Parathyroid adenoma (tissue), 2 donors: ENCODE results near the gene SLC8B1.

Experiments used
- H2AFZ ChIP-seq: fragments of 300-600 bp; sonication (generic); one replicate; pipeline ENCODE4 v1.7.0; 2017; ENCODE audit warnings: antibody characterized with exemption, mild to moderate bottlenecking
- H3K27ac ChIP-seq: fragments of 300-600 bp; sonication (generic); one replicate; pipeline ENCODE4 v1.7.0; 2017
- H3K27me3 ChIP-seq: fragments of 300-600 bp; sonication (generic); one replicate; pipeline ENCODE4 v1.7.0; 2017; ENCODE audit warnings: low read length; ENCODE audit not compliant: control insufficient read depth, insufficient read depth
- H3K36me3 ChIP-seq: fragments of 300-600 bp; sonication (generic); one replicate; pipeline ENCODE4 v1.7.0; 2017; ENCODE audit warnings: low read length; ENCODE audit not compliant: control insufficient read depth, insufficient read depth
- H3K4me1 ChIP-seq: fragments of 300-600 bp; sonication (generic); one replicate; pipeline ENCODE4 v1.7.0; 2017; ENCODE audit warnings: control low read depth
- H3K4me2 ChIP-seq: fragments of 300-600 bp; sonication (generic); one replicate; pipeline ENCODE4 v1.7.0; 2017; ENCODE audit warnings: low read length
- H3K4me3 ChIP-seq: fragments of 300-600 bp; sonication (generic); one replicate; pipeline ENCODE4 v1.7.0; 2017; ENCODE audit warnings: low read depth, low read length
- H3K79me2 ChIP-seq: fragments of 300-600 bp; sonication (generic); one replicate; pipeline ENCODE4 v1.7.0; 2017; ENCODE audit warnings: control low read depth
- H3K9ac ChIP-seq: fragments of 300-600 bp; sonication (generic); one replicate; pipeline ENCODE4 v1.7.0; 2017; ENCODE audit warnings: mild to moderate bottlenecking
- H3K9me3 ChIP-seq: fragments of 300-600 bp; sonication (generic); one replicate; pipeline ENCODE4 v1.7.0; 2017; ENCODE audit warnings: low read length; ENCODE audit not compliant: control insufficient read depth
- CTCF ChIP-seq: fragments of 300-600 bp; sonication (generic); IDR thresholded peaks from one replicate; pipeline ENCODE4 v1.7.0; 2017; ENCODE audit warnings: antibody characterized with exemption, mild to moderate bottlenecking
- donor health status: primary hyperparathyroidism.

The SLC8B1 gene

DNA sequence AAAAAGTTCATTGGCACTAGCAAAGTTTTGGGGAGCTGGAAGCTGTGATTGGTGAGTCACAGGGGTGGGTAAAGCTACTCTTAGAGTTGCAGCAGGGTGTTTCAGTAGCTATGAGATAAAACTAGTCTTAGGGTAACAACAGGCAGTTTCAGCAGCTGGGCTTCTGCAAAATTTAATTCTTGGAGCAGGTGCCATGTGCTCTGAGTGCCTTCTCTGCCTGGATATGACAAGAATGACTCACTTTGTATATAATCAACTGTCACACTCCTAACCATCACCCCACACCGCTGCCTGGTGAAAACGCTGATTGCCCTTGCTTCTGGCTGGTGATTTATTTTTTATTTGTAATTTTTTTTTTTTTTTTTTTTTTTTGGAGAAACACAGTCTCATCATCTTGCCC, 13.0 kb upstream of the SLC8B1 start:
- no peaks in the 10 kb centered on the region for H3K36me3 ChIP-seq
- H3K4me1 ChIP-seq, result no peaks in the 10 kb centered on the region
- no peaks in the 10 kb centered on the region for H3K27me3 ChIP-seq
- H3K9me3 ChIP-seq, result no peaks in the 10 kb centered on the region
- no peak overlapping the region for H2AFZ ChIP-seq
- H3K27ac ChIP-seq, result no peak overlapping the region
- no peak overlapping the region for H3K9ac ChIP-seq
- no peaks in the 10 kb centered on the region for H3K79me2 ChIP-seq
- no peak overlapping the region for H3K4me2 ChIP-seq
- no peak for TF ChIP-seq CTCF
- H3K4me3 ChIP-seq, result no peak overlapping the region

DNA sequence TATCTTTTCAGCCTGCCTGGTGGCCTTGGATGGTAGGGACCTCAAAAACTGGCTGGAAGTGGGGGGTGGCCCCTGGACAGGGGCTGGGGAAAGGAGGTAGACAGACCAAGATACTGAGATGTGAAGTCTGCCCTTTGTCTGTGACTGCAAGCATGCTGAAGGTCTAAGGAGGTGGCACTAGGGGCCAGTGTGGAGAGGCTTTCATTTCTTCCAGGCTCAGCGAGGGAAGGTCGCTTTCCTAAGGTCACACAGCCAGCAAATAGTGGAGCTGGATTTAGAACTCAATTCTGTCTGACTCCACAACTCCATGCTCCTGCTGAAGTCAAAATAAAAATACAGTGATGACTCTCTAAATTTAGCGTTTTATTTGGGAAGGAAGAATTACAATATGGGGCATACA, 12.2 kb upstream of the SLC8B1 start:
- H3K9me3 ChIP-seq, result no peaks in the 10 kb centered on the region
- H2AFZ ChIP-seq, result no peak overlapping the region
- no peak overlapping the region for H3K4me2 ChIP-seq
- H3K79me2 ChIP-seq, result no peaks in the 10 kb centered on the region
- TF ChIP-seq CTCF, result no peak
- no peaks in the 10 kb centered on the region for H3K27me3 ChIP-seq
- H3K4me3 ChIP-seq, result no peak overlapping the region
- no peak overlapping the region for H3K9ac ChIP-seq
- no peaks in the 10 kb centered on the region for H3K4me1 ChIP-seq
- no peaks in the 10 kb centered on the region for H3K36me3 ChIP-seq
- no peak overlapping the region for H3K27ac ChIP-seq

DNA sequence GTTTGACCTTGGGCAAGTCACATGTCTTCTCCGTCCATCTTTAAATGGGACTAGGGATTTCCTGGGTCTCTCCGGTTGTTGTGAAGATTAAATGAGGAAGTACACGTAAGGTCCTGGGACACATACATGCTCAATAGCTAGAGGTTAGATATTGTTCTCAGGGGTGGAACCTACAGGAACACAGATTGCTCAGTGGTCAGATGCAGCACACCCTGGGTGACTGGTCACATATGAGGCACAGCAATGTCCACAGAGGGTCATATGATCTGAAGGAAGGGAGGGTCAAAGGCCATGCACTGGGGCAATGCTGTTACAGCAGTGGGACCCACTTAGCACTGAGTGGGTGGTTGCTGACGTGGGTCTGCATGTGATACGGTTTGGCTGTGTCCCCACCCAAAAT, 11.4 kb upstream of the SLC8B1 start:
- Histone ChIP-seq H3K4me1 (no peaks in the 10 kb centered on the region), H3K4me2 (no peak overlapping the region), H3K4me3 (no peak overlapping the region), H3K36me3 (no peaks in the 10 kb centered on the region), H3K27ac (no peak overlapping the region), H3K9ac (no peak overlapping the region), H3K79me2 (no peaks in the 10 kb centered on the region), H2AFZ (no peak overlapping the region), H3K9me3 (no peaks in the 10 kb centered on the region), H3K27me3 (no peaks in the 10 kb centered on the region)
- no peak for TF ChIP-seq CTCF

GRCh38 chr12:113345318-113345717, 10.4 kb upstream of the SLC8B1 start:
- Histone ChIP-seq H3K4me2 (no peak overlapping the region), H3K4me1 (no peaks in the 10 kb centered on the region), H3K27ac (no peak overlapping the region), H3K9me3 (no peaks in the 10 kb centered on the region), H3K79me2 (no peaks in the 10 kb centered on the region), H3K27me3 (no peaks in the 10 kb centered on the region), H2AFZ (no peak overlapping the region), H3K36me3 (no peaks in the 10 kb centered on the region), H3K4me3 (no peak overlapping the region), H3K9ac (no peak overlapping the region)
- no peak for TF ChIP-seq CTCF

GRCh38 chr12:113341535-113341934, 6.6 kb upstream of the SLC8B1 start:
- TF ChIP-seq CTCF, result no peak
- Histone ChIP-seq H3K27me3 (no peaks in the 10 kb centered on the region), H3K4me1 (no peaks in the 10 kb centered on the region), H3K36me3 (no peaks in the 10 kb centered on the region), H3K27ac (no peak overlapping the region), H3K79me2 (no peaks in the 10 kb centered on the region), H3K9ac (no peak overlapping the region), H3K9me3 (no peaks in the 10 kb centered on the region), H3K4me2 (no peak overlapping the region), H3K4me3 (no peak overlapping the region), H2AFZ (no peak overlapping the region)
